Activated T-cell treated with anti-CD3 and anti-CD28 coated beads, Interleukin-2, amount 50 U/mL, for 1 hour (primary cell): ENCODE data around the gene SRRT.

ENCODE experiments used
- DNase-seq: peaks from one replicate; pipeline ENCODE4 v3.0.0-alpha.2; 2020

The SRRT gene

GRCh38 chr7:100882785-100883526 is 8.1 kb downstream of the SRRT start:
- no peak for DNase-seq

GRCh38 chr7:100884736-100885439 is 10.0 kb downstream of the SRRT start:
- DNase-seq = peak; percentile 54

- DNase-seq = no peak
These were observed 10.7 kb downstream of the SRRT start for GRCh38 chr7:100885440-100886141.

- DNase-seq = no peak
These were observed 11.4 kb downstream of the SRRT start for GRCh38 chr7:100886142-100886935.

- no peak for DNase-seq
These were observed 12.1 kb downstream of the SRRT start for GRCh38 chr7:100886936-100887515.

- peak; percentile 54 for DNase-seq
These were observed 12.8 kb downstream of the SRRT start for GRCh38 chr7:100887516-100888290.

GRCh38 chr7:100888291-100888987 is 13.5 kb downstream of the SRRT start:
- DNase-seq = no peak

- DNase-seq = peak; percentile 40
These were observed 14.3 kb downstream of the SRRT start, which contains the start of gene UFSP1 for GRCh38 chr7:100888988-100889750. Gene UFSP1, minus strand, starts transcription at chr7:100889715. Its CDS starts 444 bp downstream, at chr7:100889271.

GRCh38 chr7:100890653-100891567 is 16.0 kb downstream of the SRRT start:
- DNase-seq = no peak

- no peak for DNase-seq
These were observed 16.8 kb downstream of the SRRT start for GRCh38 chr7:100891568-100892247.

GRCh38 chr7:100892364-100893317 is 17.7 kb downstream of the SRRT start:
- no peak for DNase-seq

- no peak for DNase-seq
These were observed 18.5 kb downstream of the SRRT start for GRCh38 chr7:100893318-100893895.

GRCh38 chr7:100893910-100894721 is 19.2 kb downstream of the SRRT start:
- DNase-seq = peak; percentile 20

GRCh38 chr7:100894860-100895700 is 20.2 kb downstream of the SRRT start:
- peak; percentile 76 for DNase-seq

GRCh38 chr7:100895701-100895955 is 20.7 kb downstream of the SRRT start, which contains the start of gene ACHE:
Gene ACHE, minus strand, starts transcription at chr7:100895888. Its CDS starts 1,656 bp downstream, at chr7:100894232.
- DNase-seq = peak; percentile 50
